ENCODE data around the gene CKMT2. TPM values are rescaled to one million over a fixed set of nuclear protein-coding genes. Genes with fewer than 3 reads are reported as not detected.

CKMT2 gene
- total RNA-seq, 1 donor from 2014 or later = not detected

- Mint-ChIP-seq H3K4me3 (ENCODE audit: low read depth) (no peak overlapping the region), H3K27me3 (ENCODE audit: low read depth) (no peaks in the 10 kb centered on the region)
- intact Hi-C loops (cut with micrococcal nuclease) = no loop called here
These were observed 29.4 kb upstream of the CKMT2 start for GRCh38 chr5:81203729-81204128.

GRCh38 chr5:81204205-81204604, 28.9 kb upstream of the CKMT2 start:
- intact Hi-C loops (cut with micrococcal nuclease) = no loop called here
- Mint-ChIP-seq H3K27ac (no peak overlapping the region), H3K27me3 (ENCODE audit: low read depth) (no peaks in the 10 kb centered on the region), H3K9me3 (no peaks in the 10 kb centered on the region), H3K36me3 (ENCODE audit: low read depth) (no peaks in the 10 kb centered on the region), H3K4me1 (ENCODE audit: low read depth) (no peaks in the 10 kb centered on the region), H3K4me3 (ENCODE audit: low read depth) (no peak overlapping the region)
- DNase-seq (ENCODE audit: low spot score) = no peak

More at GRCh38 chr5:81203729-81204128, 29.4 kb upstream of the CKMT2 start:
- Mint-ChIP-seq H3K9me3 (no peaks in the 10 kb centered on the region), H3K4me1 (ENCODE audit: low read depth) (no peaks in the 10 kb centered on the region), H3K27ac (no peak overlapping the region), H3K36me3 (ENCODE audit: low read depth) (no peaks in the 10 kb centered on the region)
- DNase-seq (ENCODE audit: low spot score) = no peak

GRCh38 chr5:81205058-81205457, 28.1 kb upstream of the CKMT2 start:
- peaks cover 4% of the 10 kb centered on the region for H3K4me1 Mint-ChIP-seq (ENCODE audit: low read depth)
- DNase-seq (ENCODE audit: low spot score) = no peak
- no peaks in the 10 kb centered on the region for H3K9me3 Mint-ChIP-seq
- no peaks in the 10 kb centered on the region for H3K36me3 Mint-ChIP-seq (ENCODE audit: low read depth)
- H3K4me3 Mint-ChIP-seq (ENCODE audit: low read depth) = no peak overlapping the region
- intact Hi-C loops (cut with micrococcal nuclease) = no loop called here
- H3K27me3 Mint-ChIP-seq (ENCODE audit: low read depth) = no peaks in the 10 kb centered on the region
- no peak overlapping the region for H3K27ac Mint-ChIP-seq

GRCh38 chr5:81207009-81207408, 26.1 kb upstream of the CKMT2 start:
- Mint-ChIP-seq H3K27ac (no peak overlapping the region), H3K4me3 (ENCODE audit: low read depth) (no peak overlapping the region), H3K27me3 (ENCODE audit: low read depth) (no peaks in the 10 kb centered on the region), H3K4me1 (ENCODE audit: low read depth) (peaks cover 4% of the 10 kb centered on the region), H3K9me3 (no peaks in the 10 kb centered on the region), H3K36me3 (ENCODE audit: low read depth) (no peaks in the 10 kb centered on the region)
- no peak for DNase-seq (ENCODE audit: low spot score)
- intact Hi-C loops (cut with micrococcal nuclease) = no loop called here

GRCh38 chr5:81208904-81209303, 24.2 kb upstream of the CKMT2 start:
- no peak overlapping the region for H3K27ac Mint-ChIP-seq
- intact Hi-C loops (cut with micrococcal nuclease) = no loop called here
- no peaks in the 10 kb centered on the region for H3K27me3 Mint-ChIP-seq (ENCODE audit: low read depth)
- no peaks in the 10 kb centered on the region for H3K36me3 Mint-ChIP-seq (ENCODE audit: low read depth)
- H3K9me3 Mint-ChIP-seq = no peaks in the 10 kb centered on the region
- DNase-seq (ENCODE audit: low spot score) = no peak
- H3K4me3 Mint-ChIP-seq (ENCODE audit: low read depth) = no peak overlapping the region
- peaks cover 4% of the 10 kb centered on the region for H3K4me1 Mint-ChIP-seq (ENCODE audit: low read depth)

GRCh38 chr5:81209386-81209785, 23.7 kb upstream of the CKMT2 start:
- peaks cover 4% of the 10 kb centered on the region for H3K4me1 Mint-ChIP-seq (ENCODE audit: low read depth)
- intact Hi-C loops (cut with micrococcal nuclease) = no loop called here
- no peak overlapping the region for H3K4me3 Mint-ChIP-seq (ENCODE audit: low read depth)
- H3K9me3 Mint-ChIP-seq = no peaks in the 10 kb centered on the region
- no peaks in the 10 kb centered on the region for H3K36me3 Mint-ChIP-seq (ENCODE audit: low read depth)
- no peak overlapping the region for H3K27ac Mint-ChIP-seq
- no peak for DNase-seq (ENCODE audit: low spot score)
- no peaks in the 10 kb centered on the region for H3K27me3 Mint-ChIP-seq (ENCODE audit: low read depth)

- Mint-ChIP-seq H3K4me3 (ENCODE audit: low read depth) (no peak overlapping the region), H3K27ac (no peak overlapping the region), H3K27me3 (ENCODE audit: low read depth) (no peaks in the 10 kb centered on the region), H3K36me3 (ENCODE audit: low read depth) (no peaks in the 10 kb centered on the region), H3K4me1 (ENCODE audit: low read depth) (peaks cover 4% of the 10 kb centered on the region), H3K9me3 (no peaks in the 10 kb centered on the region)
- DNase-seq (ENCODE audit: low spot score) = no peak
- intact Hi-C loops (cut with micrococcal nuclease) = no loop called here
These were observed 23.1 kb upstream of the CKMT2 start for GRCh38 chr5:81209869-81210493.

GRCh38 chr5:81212211-81212751, 20.8 kb upstream of the CKMT2 start:
- H3K36me3 Mint-ChIP-seq (ENCODE audit: low read depth) = no peaks in the 10 kb centered on the region
- H3K4me1 Mint-ChIP-seq (ENCODE audit: low read depth) = peaks cover 4% of the 10 kb centered on the region
- no peaks in the 10 kb centered on the region for H3K9me3 Mint-ChIP-seq
- intact Hi-C loops (cut with micrococcal nuclease) = no loop called here
- no peaks in the 10 kb centered on the region for H3K27me3 Mint-ChIP-seq (ENCODE audit: low read depth)
- H3K27ac Mint-ChIP-seq = no peak overlapping the region
- no peak for DNase-seq (ENCODE audit: low spot score)
- no peak overlapping the region for H3K4me3 Mint-ChIP-seq (ENCODE audit: low read depth)

GRCh38 chr5:81213070-81213469, 20.1 kb upstream of the CKMT2 start:
- H3K27me3 Mint-ChIP-seq (ENCODE audit: low read depth) = no peaks in the 10 kb centered on the region
- H3K4me3 Mint-ChIP-seq (ENCODE audit: low read depth) = no peak overlapping the region
- H3K4me1 Mint-ChIP-seq (ENCODE audit: low read depth) = peaks cover 4% of the 10 kb centered on the region
- H3K36me3 Mint-ChIP-seq (ENCODE audit: low read depth) = no peaks in the 10 kb centered on the region
- DNase-seq (ENCODE audit: low spot score) = no peak
- H3K27ac Mint-ChIP-seq = no peak overlapping the region
- no peaks in the 10 kb centered on the region for H3K9me3 Mint-ChIP-seq
- intact Hi-C loops (cut with micrococcal nuclease) = no loop called here

- Mint-ChIP-seq H3K9me3 (no peaks in the 10 kb centered on the region), H3K27ac (no peak overlapping the region), H3K27me3 (ENCODE audit: low read depth) (no peaks in the 10 kb centered on the region), H3K36me3 (ENCODE audit: low read depth) (no peaks in the 10 kb centered on the region), H3K4me1 (ENCODE audit: low read depth) (peaks cover 2% of the 10 kb centered on the region), H3K4me3 (ENCODE audit: low read depth) (no peak overlapping the region)
- no peak for DNase-seq (ENCODE audit: low spot score)
- intact Hi-C loops (cut with micrococcal nuclease) = no loop called here
These were observed 18.3 kb upstream of the CKMT2 start for GRCh38 chr5:81214848-81215247.

GRCh38 chr5:81216152-81216551, 17.0 kb upstream of the CKMT2 start:
- no peak overlapping the region for H3K27ac Mint-ChIP-seq
- intact Hi-C loops (cut with micrococcal nuclease) = no loop called here

GRCh38 chr5:81219389-81219788, 13.7 kb upstream of the CKMT2 start:
- Mint-ChIP-seq H3K27me3 (ENCODE audit: low read depth) (no peaks in the 10 kb centered on the region), H3K4me1 (ENCODE audit: low read depth) (no peaks in the 10 kb centered on the region)

More at GRCh38 chr5:81216152-81216551, 17.0 kb upstream of the CKMT2 start:
- H3K9me3 Mint-ChIP-seq = no peaks in the 10 kb centered on the region
- no peaks in the 10 kb centered on the region for H3K27me3 Mint-ChIP-seq (ENCODE audit: low read depth)
- no peak overlapping the region for H3K4me3 Mint-ChIP-seq (ENCODE audit: low read depth)
- DNase-seq (ENCODE audit: low spot score) = no peak
- H3K36me3 Mint-ChIP-seq (ENCODE audit: low read depth) = no peaks in the 10 kb centered on the region
- H3K4me1 Mint-ChIP-seq (ENCODE audit: low read depth) = no peaks in the 10 kb centered on the region

GRCh38 chr5:81222285-81222684, 10.8 kb upstream of the CKMT2 start:
- no peaks in the 10 kb centered on the region for H3K4me1 Mint-ChIP-seq (ENCODE audit: low read depth)
- no peaks in the 10 kb centered on the region for H3K9me3 Mint-ChIP-seq
- DNase-seq (ENCODE audit: low spot score) = no peak
- H3K4me3 Mint-ChIP-seq (ENCODE audit: low read depth) = no peak overlapping the region
- no peaks in the 10 kb centered on the region for H3K27me3 Mint-ChIP-seq (ENCODE audit: low read depth)
- H3K27ac Mint-ChIP-seq = no peak overlapping the region
- H3K36me3 Mint-ChIP-seq (ENCODE audit: low read depth) = no peaks in the 10 kb centered on the region
- intact Hi-C loops (cut with micrococcal nuclease) = no loop called here

More at GRCh38 chr5:81219389-81219788, 13.7 kb upstream of the CKMT2 start:
- Mint-ChIP-seq H3K9me3 (no peaks in the 10 kb centered on the region), H3K27ac (no peak overlapping the region), H3K36me3 (ENCODE audit: low read depth) (no peaks in the 10 kb centered on the region), H3K4me3 (ENCODE audit: low read depth) (no peak overlapping the region)
- no peak for DNase-seq (ENCODE audit: low spot score)
- intact Hi-C loops (cut with micrococcal nuclease) = no loop called here

Measured in activated T-helper 2 cell treated with anti-CD3 and anti-CD28 coated beads, Interferon-gamma antibody, Interleukin-2, Interleukin-4, amounts not matched to agents 10 μg/mL and 5 μg/mL and 100 μg/mL, durations not matched to agents 14 hours and 24 hours and 36 hours (primary cell).